GM19025 (cell line): ENCODE measurements around the gene PLCL1.
A peak's percentile ranks its signal among the peaks of the same experiment; 100 is the strongest.
"Not testable (repeated sequence)": the region's sequence is repeated elsewhere in the genome, so short reads cannot be mapped to it uniquely, and the experiment has no call there.

Experiments
- ATAC-seq: cut with Tn5 transposase; IDR thresholded peaks from one replicate; pipeline ENCODE4 v1.9.1; 2021; ENCODE audit warnings: mild to moderate bottlenecking, low read depth, moderate library complexity; ENCODE audit not compliant: unreplicated experiment

PLCL1 gene

GRCh38 chr2:197805715-197806633 is 1.6 kb downstream of the PLCL1 start:
- ATAC-seq, result no peak

GRCh38 chr2:197809064-197809463 is 4.7 kb downstream of the PLCL1 start:
- no peak for ATAC-seq

- no peak for ATAC-seq
Measured at GRCh38 chr2:197810016-197810415, 5.6 kb downstream of the PLCL1 start.

GRCh38 chr2:197810491-197810890 is 6.1 kb downstream of the PLCL1 start:
- ATAC-seq, result no peak

GRCh38 chr2:197813093-197813787 is 8.8 kb downstream of the PLCL1 start:
- ATAC-seq, result no peak

- ATAC-seq, result no peak
Measured at GRCh38 chr2:197814526-197814925, 10.1 kb downstream of the PLCL1 start.

GRCh38 chr2:197821550-197822289 is 17.3 kb downstream of the PLCL1 start:
- no peak for ATAC-seq

- no peak for ATAC-seq
Measured at GRCh38 chr2:197822333-197822732, 17.9 kb downstream of the PLCL1 start.

GRCh38 chr2:197827618-197828017 is 23.2 kb downstream of the PLCL1 start:
- no peak for ATAC-seq

- no peak for ATAC-seq
Measured at GRCh38 chr2:197828464-197829135, 24.2 kb downstream of the PLCL1 start.

GRCh38 chr2:197834771-197835170 is 30.4 kb downstream of the PLCL1 start:
- ATAC-seq, result not testable (repeated sequence)

GRCh38 chr2:197835293-197835692 is 30.9 kb downstream of the PLCL1 start:
- no peak for ATAC-seq

GRCh38 chr2:197838036-197838435 is 33.6 kb downstream of the PLCL1 start:
- peak; percentile 98 for ATAC-seq

GRCh38 chr2:197838579-197838978 is 34.2 kb downstream of the PLCL1 start:
- ATAC-seq, result no peak

- ATAC-seq, result no peak
Measured at GRCh38 chr2:197839327-197839726, 34.9 kb downstream of the PLCL1 start.

GRCh38 chr2:197839856-197840255 is 35.5 kb downstream of the PLCL1 start:
- no peak for ATAC-seq

- no peak for ATAC-seq
Measured at GRCh38 chr2:197846128-197846527, 41.7 kb downstream of the PLCL1 start.

GRCh38 chr2:197846777-197847176 is 42.4 kb downstream of the PLCL1 start:
- no peak for ATAC-seq

- ATAC-seq, result no peak
Measured at GRCh38 chr2:197847651-197848401, 43.4 kb downstream of the PLCL1 start.

- ATAC-seq, result no peak
Measured at GRCh38 chr2:197848602-197849001, 44.2 kb downstream of the PLCL1 start.
